HCT116 (cell line): Measurements from ENCODE around the gene C10orf143. TPM values are rescaled to one million over a fixed set of nuclear protein-coding genes. Genes with fewer than 3 reads are reported as not detected.

Source experiments
- ATAC-seq: fragments of 200-7000 bp; cut with Tn5 transposase; 2 replicates; pipeline ENCODE4 v1.9.1; 2020; ENCODE audit warnings: mild to moderate bottlenecking, moderate library complexity
- BruUV-seq: library from RNA; stranded (reverse); fragments of 400-500 nt; replicated peaks from 2 replicates; lab custom pipeline; 2021; lab: Mats Ljungman, UMichigan
- CTCF ChIA-PET: fragments of 300-600 bp; sonication (Branson Sonifier 250); formaldehyde crosslinking; loops from one replicate; lab custom pipeline; 2021; ENCODE audit warnings: antibody characterized with exemption; lab: Charles Lee
- POLR2A ChIA-PET: fragments of 300-600, 350-600 bp; sonication (Branson Sonifier 250); formaldehyde crosslinking; loops from one replicate; lab custom pipeline; 2021; ENCODE audit warnings: antibody characterized with exemption; lab: Charles Lee
- RAD21 ChIA-PET, 2 experiments: fragments of 300-600 bp; sonication (Branson Sonifier 250); formaldehyde crosslinking; loops; one replicate each; lab custom pipeline; 2023; ENCODE audit warnings: low total read pairs in 2 of 2; ENCODE audit not compliant: uncharacterized antibody in 2 of 2, unreplicated experiment in 2 of 2, low non-redundant PET in 1 of 2; lab: Charles Lee
- DNase-seq: peaks from one replicate; pipeline ENCODE4 v3.0.0-alpha.2; 2010; ENCODE audit warnings: low read depth, low spot score
- H2AFZ ChIP-seq: fragments of 200-600 bp; shearing (Covaris generic), sonication (generic); 2 replicates; pipeline ENCODE4 v1.6.1; 2017; ENCODE audit warnings: low read depth, mixed run types, mixed read lengths, antibody characterized with exemption, low read length; ENCODE audit not compliant: poor library complexity, severe bottlenecking
- H3K27ac ChIP-seq: 2 replicates; pipeline ENCODE4 v1.5.1; 2012; ENCODE audit warnings: low read depth, low read length
- H3K27me3 ChIP-seq: fragments of 200-600 bp; sonication (generic); 2 replicates; pipeline ENCODE4 v1.6.1; 2016; ENCODE audit warnings: mixed run types, low read length, mixed read lengths; ENCODE audit not compliant: insufficient read depth
- H3K36me3 ChIP-seq, 2 experiments: fragments of 200-500 bp in 1 of 2; fragments of 200-600 bp in 1 of 2; sonication (Bioruptor generic) in 1 of 2; sonication (generic) in 1 of 2; 2 replicates each; pipeline versions ENCODE4 v1.5.1 to v1.6.1; 2014 to 2016; ENCODE audit warnings: low read length in 2 of 2, inconsistent platforms in 1 of 2, mixed read lengths in 1 of 2, mixed run types in 1 of 2; ENCODE audit not compliant: insufficient read depth in 2 of 2, control insufficient read depth in 1 of 2
- H3K4me1 ChIP-seq, 2 experiments: fragments of 200-600 bp in 1 of 2; sonication (generic) in 1 of 2; 2 replicates each; pipeline versions ENCODE4 v1.5.1 to v1.6.1; 2012 to 2017; ENCODE audit warnings: low read length in 2 of 2, inconsistent platforms in 1 of 2, mild to moderate bottlenecking in 1 of 2, mixed read lengths in 1 of 2, mixed run types in 1 of 2, moderate library complexity in 1 of 2; ENCODE audit not compliant: insufficient read depth in 2 of 2, control insufficient read depth in 1 of 2
- H3K4me2 ChIP-seq: fragments of 200-600 bp; sonication (generic); 2 replicates; pipeline ENCODE4 v1.6.1; 2017; ENCODE audit warnings: mixed run types, low read length, mixed read lengths
- H3K4me3 ChIP-seq, 2 experiments: fragments of 200-600 bp in 1 of 2; sonication (generic) in 1 of 2; replicated peaks in 1 of 2; 2 replicates each; pipeline ENCODE4 v1.5.1; 2011 to 2016; ENCODE audit warnings: low read length in 2 of 2, control low read depth in 1 of 2, low read depth in 1 of 2, mild to moderate bottlenecking in 1 of 2, mixed read lengths in 1 of 2, mixed run types in 1 of 2
- H3K79me2 ChIP-seq: fragments of 200-600 bp; sonication (generic); 2 replicates; pipeline ENCODE4 v1.6.1; 2017; ENCODE audit warnings: mild to moderate bottlenecking, mixed run types, low read length, moderate library complexity, mixed read lengths; ENCODE audit not compliant: insufficient read depth
- H3K9ac ChIP-seq: fragments of 200-600 bp; sonication (generic); 2 replicates; pipeline ENCODE4 v1.6.1; 2016; ENCODE audit warnings: low read length, mixed read lengths
- H3K9me2 ChIP-seq: fragments of 200-600 bp; sonication (generic), shearing (Covaris generic); 2 replicates; pipeline ENCODE4 v1.6.1; 2017; ENCODE audit warnings: mixed run types, mild to moderate bottlenecking, moderate library complexity; ENCODE audit not compliant: insufficient read depth
- H3K9me3 ChIP-seq, 2 experiments: fragments of 200-500 bp in 1 of 2; fragments of 200-600 bp in 1 of 2; sonication (Bioruptor generic) in 1 of 2; sonication (generic) in 1 of 2; 2 replicates each; pipeline ENCODE4 v1.6.1; 2014 to 2017; ENCODE audit warnings: low read length in 2 of 2, mixed read lengths in 2 of 2, inconsistent platforms in 1 of 2, low read depth in 1 of 2, mild to moderate bottlenecking in 1 of 2, mixed run types in 1 of 2, moderate library complexity in 1 of 2; ENCODE audit not compliant: control insufficient read depth in 1 of 2, insufficient read depth in 1 of 2
- H4K20me1 ChIP-seq: fragments of 200-600 bp; sonication (generic), shearing (Covaris generic); 2 replicates; pipeline ENCODE4 v1.6.1; 2017; ENCODE audit warnings: mixed run types, mild to moderate bottlenecking, moderate library complexity; ENCODE audit not compliant: insufficient read depth
- CBX3 ChIP-seq: IDR thresholded peaks from 2 replicates; pipeline ENCODE4 v1.6.1; 2012; ENCODE audit warnings: low read depth
- CEBPB ChIP-seq: IDR thresholded peaks from 2 replicates; pipeline ENCODE4 v1.6.1; 2012; ENCODE audit warnings: low read depth
- EGR1 ChIP-seq: IDR thresholded peaks from 2 replicates; pipeline ENCODE4 v1.6.1; 2012; ENCODE audit warnings: low read depth
- ELF1 ChIP-seq: IDR thresholded peaks from 2 replicates; pipeline ENCODE4 v1.6.1; 2012; ENCODE audit warnings: low read depth, borderline replicate concordance
- EZH2phosphoT487 ChIP-seq: fragments of 200-600 bp; IDR thresholded peaks from 2 replicates; pipeline ENCODE4 v1.6.1; 2018; ENCODE audit warnings: antibody characterized with exemption, borderline replicate concordance
- FOSL1 ChIP-seq: IDR thresholded peaks from 2 replicates; pipeline ENCODE4 v1.6.1; 2012; ENCODE audit warnings: low read depth
- JUND ChIP-seq: IDR thresholded peaks from 2 replicates; pipeline ENCODE4 v1.6.1; 2012
- POLR2A ChIP-seq: IDR thresholded peaks from 2 replicates; pipeline ENCODE4 v1.7.0; 2011; ENCODE audit warnings: borderline replicate concordance; ENCODE audit not compliant: insufficient read depth, insufficient read length; ENCODE audit errors: extremely low read depth
- POLR2AphosphoS5 ChIP-seq: IDR thresholded peaks from 2 replicates; pipeline ENCODE4 v1.6.1; 2011; ENCODE audit warnings: mild to moderate bottlenecking, low read depth, low read length, moderate library complexity
- RAD21 ChIP-seq: IDR thresholded peaks from 2 replicates; pipeline ENCODE4 v1.6.1; 2012; ENCODE audit warnings: low read depth, mild to moderate bottlenecking
- REST ChIP-seq: IDR thresholded peaks from 2 replicates; pipeline ENCODE4 v1.6.1; 2012; ENCODE audit warnings: low read depth
- SIN3A ChIP-seq: IDR thresholded peaks from 2 replicates; pipeline ENCODE4 v1.6.1; 2012; ENCODE audit warnings: low read depth
- SP1 ChIP-seq: IDR thresholded peaks from 2 replicates; pipeline ENCODE4 v1.6.1; 2012; ENCODE audit warnings: low read depth
- SRF ChIP-seq: IDR thresholded peaks from 2 replicates; pipeline ENCODE4 v1.6.1; 2012; ENCODE audit warnings: low read depth
- TCF7L2 ChIP-seq: IDR thresholded peaks from 2 replicates; pipeline ENCODE4 v1.7.0; 2011; ENCODE audit warnings: borderline replicate concordance, inconsistent platforms; ENCODE audit not compliant: insufficient read depth, insufficient read length; ENCODE audit errors: extremely low read depth
- YY1 ChIP-seq: IDR thresholded peaks from 2 replicates; pipeline ENCODE4 v1.6.1; 2011; ENCODE audit warnings: low read length, low read depth, moderate library complexity, mild to moderate bottlenecking; ENCODE audit not compliant: insufficient replicate concordance; ENCODE audit errors: extremely low read depth
- ZBTB33 ChIP-seq: IDR thresholded peaks from 2 replicates; pipeline ENCODE4 v1.6.1; 2011; ENCODE audit warnings: mild to moderate bottlenecking, low read length, moderate library complexity; ENCODE audit not compliant: insufficient replicate concordance; ENCODE audit errors: extremely low read depth
- ZFX ChIP-seq: fragments of 450-650 bp; IDR thresholded peaks from 2 replicates; pipeline ENCODE4 v1.6.1; 2017
- ZNF274 ChIP-seq: fragments of 200-500 bp; sonication (Bioruptor generic); IDR thresholded peaks from 2 replicates; pipeline ENCODE4 v1.6.1; 2014; ENCODE audit warnings: mild to moderate bottlenecking, low read depth, low read length, inconsistent platforms
- intact Hi-C: fragments of 100-400 bp; cut with micrococcal nuclease; formaldehyde crosslinking; loops from 2 replicates; pipeline ENCODE4 v1.10.0; 2022
- total RNA-seq: library from RNA; stranded (reverse); gene quantifications from one replicate; pipeline ENCODE4 v1.2.1, GENCODE V29; 2021; ENCODE audit not compliant: unreplicated experiment

C10orf143 gene
- total RNA-seq, 1 experiment from 2014 or later, result 0.66 TPM

GRCh38 chr10:130018265-130018664 lies 92.4 kb downstream of the C10orf143 start (continued):
- TF ChIP-seq ZBTB33, result no peak
- no peak for TF ChIP-seq YY1

DNA sequence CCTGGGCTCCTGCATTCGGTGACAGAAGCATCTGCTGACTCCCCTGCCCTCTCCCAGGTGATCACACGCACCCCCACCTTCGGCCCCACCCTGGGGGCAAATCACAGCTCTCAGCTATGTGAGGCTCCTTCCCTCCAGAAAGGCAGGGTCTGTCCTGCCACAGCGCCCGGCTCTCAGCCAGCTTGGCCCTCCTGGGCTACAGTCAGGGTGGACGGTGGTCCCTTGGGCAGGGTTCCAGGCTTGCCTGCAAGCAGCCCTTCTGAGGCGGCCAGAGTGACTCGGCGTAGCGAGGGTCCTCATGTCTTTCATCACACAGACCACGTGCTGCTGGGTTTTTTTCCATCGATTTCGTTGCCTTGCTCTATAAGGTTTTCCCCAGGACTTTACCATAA lies 93.0 kb downstream of the C10orf143 start:
- CTCF ChIA-PET, result interaction anchor here (1.1 kb wide), 1 partner anchor 162 kb away, joined by 3 read pairs; no protein-coding TSS in a partner anchor
- intact Hi-C loops, result no loop called here
- H3K79me2 ChIP-seq, result no peaks in the 10 kb centered on the region

More for the DNA sequence above, 93.0 kb downstream of the C10orf143 start:
- H3K4me3 ChIP-seq, result no peak overlapping the region
- POLR2A ChIA-PET, result no interaction called here
- BruUV-seq, result no TSS peak
- no peaks in the 10 kb centered on the region for H3K27me3 ChIP-seq
- no peak for ATAC-seq
- H3K36me3 ChIP-seq, result no peaks in the 10 kb centered on the region
- RAD21 ChIA-PET, result no interaction called here
- no peaks in the 10 kb centered on the region for H4K20me1 ChIP-seq
- H3K27ac ChIP-seq, result no peak overlapping the region
- no peak overlapping the region for H2AFZ ChIP-seq
- H3K4me1 ChIP-seq, result no peaks in the 10 kb centered on the region
- H3K9me2 ChIP-seq, result no peaks in the 10 kb centered on the region
- TF ChIP-seq ZFX (no peak), ZNF274 (no peak), SP1 (no peak), EGR1 (no peak), SRF (no peak), ELF1 (no peak), EZH2phosphoT487 (no peak), POLR2AphosphoS5 (no peak), JUND (no peak), ZBTB33 (no peak), REST (no peak), RAD21 (no peak), POLR2A (no peak), TCF7L2 (no peak), SIN3A (no peak), CBX3 (no peak), FOSL1 (no peak), CEBPB (no peak)
- no peaks in the 10 kb centered on the region for H3K9me3 ChIP-seq
- no peak overlapping the region for H3K9ac ChIP-seq
- no peak overlapping the region for H3K4me2 ChIP-seq
- DNase-seq, result no peak
